Measurements from ENCODE around the gene CCNI.

GRCh38 chr4:77028246-77028645 is 47.5 kb downstream of the CCNI start:
- TF ChIP-seq ZNF317 (CRISPR knock-in tag; IDR thresholded peaks at IDR 0.05; ENCODE audit: borderline replicate concordance, low read depth) (no peak), SMAD3 (CRISPR knock-in tag; IDR thresholded peaks at IDR 0.05; ENCODE audit: borderline replicate concordance) (no peak), SOX15 (CRISPR knock-in tag; IDR thresholded peaks at IDR 0.05) (no peak), CTCF (IDR thresholded peaks at IDR 0.05) (no peak), NFE2L1 (CRISPR knock-in tag; IDR thresholded peaks at IDR 0.05) (no peak)
- TF ChIP-seq, protein P1, sequence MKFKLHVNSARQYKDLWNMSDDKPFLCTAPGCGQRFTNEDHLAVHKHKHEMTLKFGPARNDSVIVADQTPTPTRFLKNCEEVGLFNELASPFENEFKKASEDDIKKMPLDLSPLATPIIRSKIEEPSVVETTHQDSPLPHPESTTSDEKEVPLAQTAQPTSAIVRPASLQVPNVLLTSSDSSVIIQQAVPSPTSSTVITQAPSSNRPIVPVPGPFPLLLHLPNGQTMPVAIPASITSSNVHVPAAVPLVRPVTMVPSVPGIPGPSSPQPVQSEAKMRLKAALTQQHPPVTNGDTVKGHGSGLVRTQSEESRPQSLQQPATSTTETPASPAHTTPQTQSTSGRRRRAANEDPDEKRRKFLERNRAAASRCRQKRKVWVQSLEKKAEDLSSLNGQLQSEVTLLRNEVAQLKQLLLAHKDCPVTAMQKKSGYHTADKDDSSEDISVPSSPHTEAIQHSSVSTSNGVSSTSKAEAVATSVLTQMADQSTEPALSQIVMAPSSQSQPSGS (CRISPR knock-in tag; IDR thresholded peaks at IDR 0.05; ENCODE audit: borderline replicate concordance, low read depth) = no peak
- TF ChIP-seq, protein P2, sequence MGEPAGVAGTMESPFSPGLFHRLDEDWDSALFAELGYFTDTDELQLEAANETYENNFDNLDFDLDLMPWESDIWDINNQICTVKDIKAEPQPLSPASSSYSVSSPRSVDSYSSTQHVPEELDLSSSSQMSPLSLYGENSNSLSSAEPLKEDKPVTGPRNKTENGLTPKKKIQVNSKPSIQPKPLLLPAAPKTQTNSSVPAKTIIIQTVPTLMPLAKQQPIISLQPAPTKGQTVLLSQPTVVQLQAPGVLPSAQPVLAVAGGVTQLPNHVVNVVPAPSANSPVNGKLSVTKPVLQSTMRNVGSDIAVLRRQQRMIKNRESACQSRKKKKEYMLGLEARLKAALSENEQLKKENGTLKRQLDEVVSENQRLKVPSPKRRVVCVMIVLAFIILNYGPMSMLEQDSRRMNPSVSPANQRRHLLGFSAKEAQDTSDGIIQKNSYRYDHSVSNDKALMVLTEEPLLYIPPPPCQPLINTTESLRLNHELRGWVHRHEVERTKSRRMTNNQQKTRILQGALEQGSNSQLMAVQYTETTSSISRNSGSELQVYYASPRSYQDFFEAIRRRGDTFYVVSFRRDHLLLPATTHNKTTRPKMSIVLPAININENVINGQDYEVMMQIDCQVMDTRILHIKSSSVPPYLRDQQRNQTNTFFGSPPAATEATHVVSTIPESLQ (CRISPR knock-in tag; IDR thresholded peaks at IDR 0.05) = no peak
